Esophagus squamous epithelium (tissue), 4 donors: ENCODE measurements around the gene CYTH3.

ENCODE experiments used
- POLR2A ChIP-seq, 4 donors: fragments of 450-650 bp; IDR thresholded peaks; one replicate each; pipeline ENCODE4 v1.6.1; 2017; ENCODE audit warnings: antibody characterized with exemption in 4 of 4, mild to moderate bottlenecking in 4 of 4, moderate library complexity in 3 of 4
- TF ChIP-seq, protein P1 (sequence below), 6 experiments: fragments of 450-650 bp in 4 of 6; fragments of 200-600 bp in 2 of 6; sonication (generic) in 2 of 6; IDR thresholded peaks; one replicate each; pipeline ENCODE4 v1.5.1; 2016 to 2019; ENCODE audit warnings: antibody characterized with exemption in 6 of 6, mild to moderate bottlenecking in 4 of 6, moderate library complexity in 4 of 6

DNA sequence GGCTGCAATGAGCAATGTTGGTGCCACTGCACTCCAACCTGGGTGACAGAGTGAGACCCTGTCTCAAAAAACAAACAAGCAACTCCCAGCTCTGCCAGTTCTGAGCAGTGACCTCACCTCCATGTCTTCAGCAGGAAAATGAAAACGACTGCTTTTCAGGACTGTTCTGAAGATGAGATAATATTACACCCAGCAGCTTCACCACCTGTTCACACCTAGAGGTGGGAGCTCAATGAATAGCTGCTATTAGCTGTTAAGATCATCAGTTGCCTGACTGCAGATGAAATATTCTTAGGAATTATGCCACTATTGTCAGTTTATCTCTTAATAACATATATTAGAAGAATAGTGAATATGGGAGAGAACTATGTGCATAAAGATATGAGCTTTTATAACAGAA, 48.4 kb upstream of the CYTH3 start:
- TF ChIP-seq, protein P1, sequence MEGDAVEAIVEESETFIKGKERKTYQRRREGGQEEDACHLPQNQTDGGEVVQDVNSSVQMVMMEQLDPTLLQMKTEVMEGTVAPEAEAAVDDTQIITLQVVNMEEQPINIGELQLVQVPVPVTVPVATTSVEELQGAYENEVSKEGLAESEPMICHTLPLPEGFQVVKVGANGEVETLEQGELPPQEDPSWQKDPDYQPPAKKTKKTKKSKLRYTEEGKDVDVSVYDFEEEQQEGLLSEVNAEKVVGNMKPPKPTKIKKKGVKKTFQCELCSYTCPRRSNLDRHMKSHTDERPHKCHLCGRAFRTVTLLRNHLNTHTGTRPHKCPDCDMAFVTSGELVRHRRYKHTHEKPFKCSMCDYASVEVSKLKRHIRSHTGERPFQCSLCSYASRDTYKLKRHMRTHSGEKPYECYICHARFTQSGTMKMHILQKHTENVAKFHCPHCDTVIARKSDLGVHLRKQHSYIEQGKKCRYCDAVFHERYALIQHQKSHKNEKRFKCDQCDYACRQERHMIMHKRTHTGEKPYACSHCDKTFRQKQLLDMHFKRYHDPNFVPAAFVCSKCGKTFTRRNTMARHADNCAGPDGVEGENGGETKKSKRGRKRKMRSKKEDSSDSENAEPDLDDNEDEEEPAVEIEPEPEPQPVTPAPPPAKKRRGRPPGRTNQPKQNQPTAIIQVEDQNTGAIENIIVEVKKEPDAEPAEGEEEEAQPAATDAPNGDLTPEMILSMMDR (IDR thresholded peaks at IDR 0.05) = no peak
- TF ChIP-seq POLR2A (IDR thresholded peaks at IDR 0.05) = no peak
